Hematopoietic multipotent progenitor cell treated with erythropoietin and hydrocortisone succinate and interleukin-3 and kit ligand, for 8 days (in vitro differentiated cells): ENCODE measurements around the gene CNDP1.
A peak's percentile ranks its signal among the peaks of the same experiment; 100 is the strongest.
"Not testable (repeated sequence)": the region's sequence is repeated elsewhere in the genome, so short reads cannot be mapped to it uniquely, and the experiment has no call there.

Experiments
- DNase-seq: peaks from one replicate; pipeline ENCODE4 v3.0.0-alpha.2; 2015

The CNDP1 gene

GRCh38 chr18:74549591-74550104 lies 15.3 kb downstream of the CNDP1 start:
- no peak for DNase-seq

- DNase-seq = no peak
Measured at GRCh38 chr18:74550886-74551285, 16.6 kb downstream of the CNDP1 start.

GRCh38 chr18:74551452-74551851 lies 17.2 kb downstream of the CNDP1 start:
- no peak for DNase-seq

- peak; percentile 85 for DNase-seq
Measured at GRCh38 chr18:74551936-74552555, 17.7 kb downstream of the CNDP1 start.

GRCh38 chr18:74556126-74556525 lies 21.8 kb downstream of the CNDP1 start:
- DNase-seq = no peak

- DNase-seq = no peak
Measured at GRCh38 chr18:74558096-74558495, 23.8 kb downstream of the CNDP1 start.

- no peak for DNase-seq
Measured at GRCh38 chr18:74562131-74562730, 27.9 kb downstream of the CNDP1 start.

GRCh38 chr18:74562775-74563174 lies 28.5 kb downstream of the CNDP1 start:
- no peak for DNase-seq

GRCh38 chr18:74563999-74564398 lies 29.7 kb downstream of the CNDP1 start:
- DNase-seq = no peak

GRCh38 chr18:74565164-74565563 lies 30.9 kb downstream of the CNDP1 start:
- not testable (repeated sequence) for DNase-seq

- DNase-seq = not testable (repeated sequence)
Measured at GRCh38 chr18:74565993-74566392, 31.7 kb downstream of the CNDP1 start.

- no peak for DNase-seq
Measured at GRCh38 chr18:74567822-74568221, 33.5 kb downstream of the CNDP1 start.

- DNase-seq = no peak
Measured at GRCh38 chr18:74569401-74569800, 35.1 kb downstream of the CNDP1 start.

GRCh38 chr18:74570266-74570665 lies 36.0 kb downstream of the CNDP1 start:
- DNase-seq = no peak

- DNase-seq = no peak
Measured at GRCh38 chr18:74571895-74572680, 37.8 kb downstream of the CNDP1 start.

- DNase-seq = no peak
Measured at GRCh38 chr18:74573053-74573452, 38.8 kb downstream of the CNDP1 start.

- no peak for DNase-seq
Measured at GRCh38 chr18:74574916-74575315, 40.6 kb downstream of the CNDP1 start.

GRCh38 chr18:74577019-74577418 lies 42.7 kb downstream of the CNDP1 start:
- no peak for DNase-seq

- DNase-seq = no peak
Measured at GRCh38 chr18:74579496-74580065, 45.3 kb downstream of the CNDP1 start.

GRCh38 chr18:74582642-74583041 lies 48.3 kb downstream of the CNDP1 start:
- no peak for DNase-seq

GRCh38 chr18:74587441-74587840 lies 53.1 kb downstream of the CNDP1 start:
- DNase-seq = no peak

- no peak for DNase-seq
Measured at GRCh38 chr18:74589021-74589420, 54.7 kb downstream of the CNDP1 start.

- no peak for DNase-seq
Measured at GRCh38 chr18:74589811-74590210, 55.5 kb downstream of the CNDP1 start.

GRCh38 chr18:74590671-74591070 lies 56.4 kb downstream of the CNDP1 start:
- no peak for DNase-seq
